Endothelial cell of umbilical vein (primary cell): ENCODE results near the gene MROH8.

Experiments
- CTCF ChIP-seq, 2 donors: IDR thresholded peaks; 1 replicate in 1 of 2; 2 replicates in 1 of 2; pipeline ENCODE4 v1.5.1; 2011; ENCODE audit warnings: low read length in 2 of 2, mild to moderate bottlenecking in 2 of 2, moderate library complexity in 2 of 2, control low read depth in 1 of 2, inconsistent platforms in 1 of 2, low read depth in 1 of 2; ENCODE audit not compliant: insufficient read depth in 1 of 2; ENCODE audit errors: extremely low read depth in 1 of 2
- EZH2 ChIP-seq: IDR thresholded peaks from 2 replicates; pipeline ENCODE4 v1.6.1; 2012; ENCODE audit warnings: borderline replicate concordance, low read depth, mild to moderate bottlenecking, moderate library complexity, low read length, inconsistent platforms; ENCODE audit not compliant: severe bottlenecking
- JUN ChIP-seq: IDR thresholded peaks from 2 replicates; pipeline ENCODE4 v1.6.1; 2011; ENCODE audit warnings: borderline replicate concordance, low read depth; ENCODE audit not compliant: insufficient read length, insufficient read depth
- MAX ChIP-seq: IDR thresholded peaks from 2 replicates; pipeline ENCODE4 v1.6.1; 2011; ENCODE audit not compliant: insufficient read depth, insufficient read length
- MYC ChIP-seq: IDR thresholded peaks from one replicate; pipeline ENCODE4 v1.6.1; 2011; ENCODE audit warnings: mild to moderate bottlenecking, low read depth, low read length
- POLR2A ChIP-seq: IDR thresholded peaks from 2 replicates; pipeline ENCODE4 v1.6.1; 2012; ENCODE audit warnings: low read depth, mild to moderate bottlenecking, control low read depth, low read length
- POLR2AphosphoS5 ChIP-seq: IDR thresholded peaks from 2 replicates; pipeline ENCODE4 v1.6.1; 2012; ENCODE audit warnings: low read depth, mild to moderate bottlenecking, control low read depth, low read length, moderate library complexity; ENCODE audit not compliant: insufficient read depth

GRCh38 chr20:37077009-37077408, 102.3 kb downstream of the MROH8 start:
- TF ChIP-seq EZH2 = no peak
- no peak for TF ChIP-seq CTCF (IDR thresholded peaks at IDR 0.05; ENCODE audit: extremely low read depth in 1 of 2, insufficient read depth in 1 of 2, low read depth in 1 of 2, low read length in 2 of 2)
- TF ChIP-seq JUN = no peak
- TF ChIP-seq POLR2A = no peak
- no peak for TF ChIP-seq MAX
- no peak for TF ChIP-seq POLR2AphosphoS5
- TF ChIP-seq MYC = no peak
